Gastroesophageal sphincter (tissue), 3 donors: ENCODE data around the gene FAM89A.

Source experiments
- CTCF ChIP-seq, 4 experiments: fragments of 200-600 bp in 2 of 4; fragments of 450-650 bp in 2 of 4; sonication (generic) in 1 of 4; IDR thresholded peaks; one replicate each; pipeline ENCODE4 v1.5.1; 2017 to 2019; ENCODE audit warnings: antibody characterized with exemption in 4 of 4, mild to moderate bottlenecking in 2 of 4, moderate library complexity in 2 of 4
- POLR2AphosphoS5 ChIP-seq: sonication (generic); formaldehyde crosslinking; IDR thresholded peaks from one replicate; pipeline ENCODE4 v1.6.1; 2017; ENCODE audit warnings: antibody characterized with exemption

DNA sequence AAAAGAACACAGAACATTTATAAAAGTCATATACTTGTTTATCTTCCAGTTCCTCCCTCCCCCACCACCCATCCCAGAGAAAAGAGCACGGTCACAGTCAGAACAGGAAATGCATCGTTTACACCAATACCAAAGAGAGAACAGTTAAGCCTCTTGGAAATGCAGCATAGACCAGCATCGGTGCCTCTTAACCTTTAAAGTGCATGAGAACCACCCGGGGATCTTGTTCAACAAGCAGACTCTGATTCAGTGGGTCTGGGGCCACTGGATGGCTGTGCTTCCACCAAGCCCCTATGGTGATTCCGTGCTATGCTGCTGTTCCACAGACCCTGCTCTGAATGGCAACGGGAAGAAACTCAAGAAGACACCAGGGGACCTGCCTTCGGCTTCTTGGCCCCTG, 19.2 kb downstream of the FAM89A start:
- TF ChIP-seq CTCF (IDR thresholded peaks at IDR 0.05) (no peak), POLR2AphosphoS5 (no peak)
